ENCODE results near the gene WDR5. TPM values are rescaled to one million over a fixed set of nuclear protein-coding genes. Genes with fewer than 3 reads are reported as not detected.
A peak's percentile ranks its signal among the peaks of the same experiment; 100 is the strongest.

WDR5 gene
- total RNA-seq, 1 experiment from 2014 or later: 62.5 TPM

DNA sequence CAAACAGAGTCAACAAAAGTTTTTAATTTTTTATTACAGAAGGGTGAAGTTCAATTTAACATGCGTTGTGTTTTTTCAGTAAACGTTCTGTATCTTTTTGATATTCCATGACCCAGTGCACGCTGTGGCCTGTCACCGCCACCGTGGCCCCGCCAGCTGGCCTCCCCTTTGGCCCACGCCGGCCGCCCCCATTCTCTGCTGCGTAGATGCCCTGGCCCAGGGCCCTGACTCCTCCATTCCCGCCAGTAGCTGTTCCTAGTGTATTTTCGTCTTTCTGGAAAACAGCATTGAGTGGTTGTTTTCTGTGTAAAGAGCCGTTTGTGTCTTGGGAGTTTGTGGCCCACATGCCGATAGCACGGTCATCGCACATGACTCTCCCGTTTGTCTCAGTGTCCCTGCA lies 22.4 kb downstream of the WDR5 start:
- Mint-ChIP-seq H3K27me3 (ENCODE audit: low read depth) (no peaks in the 10 kb centered on the region; the same call in 1 of the 2 replicates), H3K4me3 (no peak overlapping the region), H3K4me1 (peaks cover 4% of the 10 kb centered on the region; the same call in 1 of the 2 replicates), H3K36me3 (peaks cover 32% of the 10 kb centered on the region), H3K9me3 (no peaks in the 10 kb centered on the region), H3K27ac (peak overlapping the region; percentile 25; the same call in 1 of the 2 replicates)
- CTCF ChIA-PET: no interaction called here
- no peak for TF ChIP-seq TEAD1 (CRISPR knock-in tag; IDR thresholded peaks at IDR 0.05)
- TF ChIP-seq NR2C2 (CRISPR knock-in tag; IDR thresholded peaks at IDR 0.05): no peak
- no peak for TF ChIP-seq CREM (CRISPR knock-in tag; IDR thresholded peaks at IDR 0.05)
- TF ChIP-seq PRRX2 (CRISPR knock-in tag; IDR thresholded peaks at IDR 0.05): no peak
- ATAC-seq (no peak), DNase-seq (ENCODE audit: low spot score) (no peak)
- POLR2A ChIA-PET: no interaction called here

DNA sequence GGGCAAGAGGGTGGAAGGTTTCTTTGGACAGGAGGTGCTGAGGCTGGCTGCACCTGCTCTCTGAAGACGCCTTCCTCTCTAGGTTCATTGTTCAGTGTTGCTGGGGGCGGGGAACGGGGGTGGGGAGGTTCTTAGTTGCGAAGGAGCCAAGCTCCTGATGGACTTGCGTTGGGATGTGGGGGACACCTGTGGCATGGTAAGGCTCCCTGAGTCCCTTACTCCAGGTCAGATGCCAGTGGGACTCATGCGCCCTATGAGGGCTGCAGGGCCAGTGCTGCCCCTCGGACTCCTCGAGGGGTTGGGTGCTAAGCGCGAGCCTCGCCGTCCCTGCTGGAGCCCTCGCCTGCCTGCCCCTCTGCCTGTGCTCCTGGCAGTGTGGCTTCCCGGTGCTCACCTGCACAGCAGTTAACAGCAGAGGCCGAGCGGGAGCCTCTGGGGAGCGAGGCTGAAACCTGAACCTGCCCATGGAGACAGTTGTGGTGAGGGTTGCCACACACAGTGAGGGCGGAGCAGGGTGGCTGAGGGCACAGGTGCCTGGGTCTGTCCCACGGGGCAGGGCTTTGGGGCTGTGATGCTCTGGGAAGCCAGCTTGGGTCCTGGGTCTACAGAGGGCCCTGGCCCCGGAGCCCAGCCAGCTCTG lies 23.0 kb downstream of the WDR5 start:
- Mint-ChIP-seq H3K36me3 (peaks cover 32% of the 10 kb centered on the region), H3K9me3 (no peaks in the 10 kb centered on the region), H3K4me1 (peaks cover 4% of the 10 kb centered on the region; the same call in 1 of the 2 replicates), H3K4me3 (no peak overlapping the region), H3K27ac (peak overlapping the region; percentile 25; the same call in 1 of the 2 replicates), H3K27me3 (ENCODE audit: low read depth) (no peaks in the 10 kb centered on the region; the same call in 1 of the 2 replicates)
- TF ChIP-seq, protein P1, sequence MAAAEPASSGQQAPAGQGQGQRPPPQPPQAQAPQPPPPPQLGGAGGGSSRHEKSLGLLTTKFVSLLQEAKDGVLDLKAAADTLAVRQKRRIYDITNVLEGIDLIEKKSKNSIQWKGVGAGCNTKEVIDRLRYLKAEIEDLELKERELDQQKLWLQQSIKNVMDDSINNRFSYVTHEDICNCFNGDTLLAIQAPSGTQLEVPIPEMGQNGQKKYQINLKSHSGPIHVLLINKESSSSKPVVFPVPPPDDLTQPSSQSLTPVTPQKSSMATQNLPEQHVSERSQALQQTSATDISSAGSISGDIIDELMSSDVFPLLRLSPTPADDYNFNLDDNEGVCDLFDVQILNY (CRISPR knock-in tag; IDR thresholded peaks at IDR 0.05): no peak
- TF ChIP-seq, protein P2, sequence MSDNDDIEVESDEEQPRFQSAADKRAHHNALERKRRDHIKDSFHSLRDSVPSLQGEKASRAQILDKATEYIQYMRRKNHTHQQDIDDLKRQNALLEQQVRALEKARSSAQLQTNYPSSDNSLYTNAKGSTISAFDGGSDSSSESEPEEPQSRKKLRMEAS (CRISPR knock-in tag; IDR thresholded peaks at IDR 0.05): no peak
- TF ChIP-seq NFE2L1 (CRISPR knock-in tag; IDR thresholded peaks at IDR 0.05) (no peak), TP53 (CRISPR knock-in tag; IDR thresholded peaks at IDR 0.05) (no peak), ZNF416 (CRISPR knock-in tag; IDR thresholded peaks at IDR 0.05) (no peak), OVOL2 (CRISPR knock-in tag; IDR thresholded peaks at IDR 0.05; ENCODE audit: borderline replicate concordance) (no peak), RORB (CRISPR knock-in tag; IDR thresholded peaks at IDR 0.05) (no peak)
- TF ChIP-seq, protein P3, sequence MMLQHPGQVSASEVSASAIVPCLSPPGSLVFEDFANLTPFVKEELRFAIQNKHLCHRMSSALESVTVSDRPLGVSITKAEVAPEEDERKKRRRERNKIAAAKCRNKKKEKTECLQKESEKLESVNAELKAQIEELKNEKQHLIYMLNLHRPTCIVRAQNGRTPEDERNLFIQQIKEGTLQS (CRISPR knock-in tag; conservative IDR thresholded peaks at IDR 0.05): no peak
- TF ChIP-seq, protein P4, sequence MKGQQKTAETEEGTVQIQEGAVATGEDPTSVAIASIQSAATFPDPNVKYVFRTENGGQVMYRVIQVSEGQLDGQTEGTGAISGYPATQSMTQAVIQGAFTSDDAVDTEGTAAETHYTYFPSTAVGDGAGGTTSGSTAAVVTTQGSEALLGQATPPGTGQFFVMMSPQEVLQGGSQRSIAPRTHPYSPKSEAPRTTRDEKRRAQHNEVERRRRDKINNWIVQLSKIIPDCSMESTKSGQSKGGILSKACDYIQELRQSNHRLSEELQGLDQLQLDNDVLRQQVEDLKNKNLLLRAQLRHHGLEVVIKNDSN (CRISPR knock-in tag; IDR thresholded peaks at IDR 0.05): no peak
- TF ChIP-seq, protein P5, sequence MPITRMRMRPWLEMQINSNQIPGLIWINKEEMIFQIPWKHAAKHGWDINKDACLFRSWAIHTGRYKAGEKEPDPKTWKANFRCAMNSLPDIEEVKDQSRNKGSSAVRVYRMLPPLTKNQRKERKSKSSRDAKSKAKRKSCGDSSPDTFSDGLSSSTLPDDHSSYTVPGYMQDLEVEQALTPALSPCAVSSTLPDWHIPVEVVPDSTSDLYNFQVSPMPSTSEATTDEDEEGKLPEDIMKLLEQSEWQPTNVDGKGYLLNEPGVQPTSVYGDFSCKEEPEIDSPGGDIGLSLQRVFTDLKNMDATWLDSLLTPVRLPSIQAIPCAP (CRISPR knock-in tag; IDR thresholded peaks at IDR 0.05): no peak
- ATAC-seq (no peak), DNase-seq (ENCODE audit: low spot score) (no peak)
- POLR2A ChIA-PET: no interaction called here
- CTCF ChIA-PET: no interaction called here

DNA sequence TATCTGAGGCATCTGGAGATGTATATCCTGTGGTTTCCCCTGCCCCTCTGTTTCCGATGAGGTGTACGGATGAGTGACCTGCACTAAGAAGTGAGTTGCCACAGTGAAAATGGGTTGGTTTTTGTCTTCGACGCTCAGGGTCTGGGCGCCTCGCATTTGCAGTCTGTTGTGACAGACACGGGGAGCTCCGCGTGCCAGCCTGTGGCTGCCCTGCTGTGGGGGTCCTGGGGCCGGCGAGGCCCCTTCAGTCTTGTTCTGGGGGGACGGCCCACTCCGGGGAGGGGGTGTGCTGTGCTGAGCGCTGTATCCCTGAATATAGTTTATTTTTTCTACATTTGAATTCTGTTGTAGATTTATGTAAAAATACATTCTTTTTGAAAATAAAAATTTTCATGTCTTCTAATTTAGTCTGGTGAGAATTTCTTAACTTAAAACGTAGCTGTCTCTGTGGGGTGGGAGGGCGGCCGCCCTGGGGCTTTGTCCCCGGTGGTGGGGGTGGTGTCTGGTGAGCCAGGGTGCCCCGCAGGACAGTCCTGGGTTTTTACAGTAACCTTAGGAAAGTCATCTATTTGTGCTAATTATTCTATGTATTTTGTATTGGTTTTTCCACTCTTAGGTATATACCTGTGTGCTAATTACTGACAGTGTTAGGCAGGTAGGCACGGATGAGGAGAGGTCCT lies 23.8 kb downstream of the WDR5 start:
- TF ChIP-seq, protein P6, sequence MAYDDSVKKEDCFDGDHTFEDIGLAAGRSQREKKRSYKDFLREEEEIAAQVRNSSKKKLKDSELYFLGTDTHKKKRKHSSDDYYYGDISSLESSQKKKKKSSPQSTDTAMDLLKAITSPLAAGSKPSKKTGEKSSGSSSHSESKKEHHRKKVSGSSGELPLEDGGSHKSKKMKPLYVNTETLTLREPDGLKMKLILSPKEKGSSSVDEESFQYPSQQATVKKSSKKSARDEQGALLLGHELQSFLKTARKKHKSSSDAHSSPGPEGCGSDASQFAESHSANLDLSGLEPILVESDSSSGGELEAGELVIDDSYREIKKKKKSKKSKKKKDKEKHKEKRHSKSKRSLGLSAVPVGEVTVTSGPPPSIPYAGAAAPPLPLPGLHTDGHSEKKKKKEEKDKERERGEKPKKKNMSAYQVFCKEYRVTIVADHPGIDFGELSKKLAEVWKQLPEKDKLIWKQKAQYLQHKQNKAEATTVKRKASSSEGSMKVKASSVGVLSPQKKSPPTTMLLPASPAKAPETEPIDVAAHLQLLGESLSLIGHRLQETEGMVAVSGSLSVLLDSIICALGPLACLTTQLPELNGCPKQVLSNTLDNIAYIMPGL (CRISPR knock-in tag; IDR thresholded peaks at IDR 0.05): no peak
- TF ChIP-seq GABPB1 (CRISPR knock-in tag; IDR thresholded peaks at IDR 0.05) (no peak), ZBTB21 (CRISPR knock-in tag; IDR thresholded peaks at IDR 0.05; ENCODE audit: borderline replicate concordance) (no peak), NFE2L1 (CRISPR knock-in tag; IDR thresholded peaks at IDR 0.05) (no peak), ZNF121 (CRISPR knock-in tag; IDR thresholded peaks at IDR 0.05) (no peak), CREB1 (CRISPR knock-in tag; IDR thresholded peaks at IDR 0.05) (no peak), ZNF416 (CRISPR knock-in tag; IDR thresholded peaks at IDR 0.05) (no peak), NR3C1 (CRISPR knock-in tag; conservative IDR thresholded peaks at IDR 0.05; ENCODE audit: low read depth) (no peak), FOXK1 (CRISPR knock-in tag; IDR thresholded peaks at IDR 0.05) (no peak), TCF7 (CRISPR knock-in tag; IDR thresholded peaks at IDR 0.05; ENCODE audit: low read depth) (no peak), IRF2 (CRISPR knock-in tag; IDR thresholded peaks at IDR 0.05; ENCODE audit: borderline replicate concordance, low read depth) (no peak), TEAD4 (CRISPR knock-in tag; IDR thresholded peaks at IDR 0.05) (no peak)
- TF ChIP-seq, protein P7, sequence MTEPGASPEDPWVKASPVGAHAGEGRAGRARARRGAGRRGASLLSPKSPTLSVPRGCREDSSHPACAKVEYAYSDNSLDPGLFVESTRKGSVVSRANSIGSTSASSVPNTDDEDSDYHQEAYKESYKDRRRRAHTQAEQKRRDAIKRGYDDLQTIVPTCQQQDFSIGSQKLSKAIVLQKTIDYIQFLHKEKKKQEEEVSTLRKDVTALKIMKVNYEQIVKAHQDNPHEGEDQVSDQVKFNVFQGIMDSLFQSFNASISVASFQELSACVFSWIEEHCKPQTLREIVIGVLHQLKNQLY (CRISPR knock-in tag; IDR thresholded peaks at IDR 0.05): no peak
- TF ChIP-seq, protein P4 (CRISPR knock-in tag; IDR thresholded peaks at IDR 0.05): no peak
- Mint-ChIP-seq H3K4me1 (peaks cover 4% of the 10 kb centered on the region; the same call in 1 of the 2 replicates), H3K36me3 (peaks cover 32% of the 10 kb centered on the region), H3K27ac (no peak overlapping the region), H3K9me3 (no peaks in the 10 kb centered on the region), H3K4me3 (no peak overlapping the region), H3K27me3 (ENCODE audit: low read depth) (no peaks in the 10 kb centered on the region; the same call in 1 of the 2 replicates)
- ATAC-seq (no peak), DNase-seq (ENCODE audit: low spot score) (no peak)
- CTCF ChIA-PET: no interaction called here
- POLR2A ChIA-PET: no interaction called here
